ENCODE results near the gene HDAC5.

HDAC5 gene

GRCh38 chr17:44119062-44119461 lies 4.4 kb downstream of the HDAC5 start:
- H3K4me3 ChIP-seq (ENCODE audit: low read depth, low read length): no peak overlapping the region
- no peak overlapping the region for H3K27ac ChIP-seq
- no peaks in the 10 kb centered on the region for H3K36me3 ChIP-seq (replicated peaks)
- no peak for TF ChIP-seq CTCF (IDR thresholded peaks at IDR 0.05; ENCODE audit: low read depth, low read length, missing control alignments)
- DNase-seq: no peak
- no peaks in the 10 kb centered on the region for H3K27me3 ChIP-seq (replicated peaks)
- in situ Hi-C loops (cut with HindIII; ENCODE audit: low pct_ligation_motif_present, low sequenced_read_pairs): no loop called here

GRCh38 chr17:44118427-44119050 lies 4.9 kb downstream of the HDAC5 start:
- in situ Hi-C loops (cut with HindIII; ENCODE audit: low pct_ligation_motif_present, low sequenced_read_pairs): no loop called here
- Histone ChIP-seq H3K27me3 (replicated peaks) (no peaks in the 10 kb centered on the region), H3K4me3 (ENCODE audit: low read depth, low read length) (no peak overlapping the region), H3K36me3 (replicated peaks) (no peaks in the 10 kb centered on the region), H3K27ac (no peak overlapping the region)
- DNase-seq: no peak
- TF ChIP-seq CTCF (IDR thresholded peaks at IDR 0.05; ENCODE audit: low read depth, low read length, missing control alignments): no peak

GRCh38 chr17:44117351-44117750 lies 6.1 kb downstream of the HDAC5 start:
- in situ Hi-C loops (cut with HindIII; ENCODE audit: low pct_ligation_motif_present, low sequenced_read_pairs): no loop called here
- DNase-seq: no peak

GRCh38 chr17:44115585-44116415 lies 7.6 kb downstream of the HDAC5 start:
- in situ Hi-C loops (cut with HindIII; ENCODE audit: low pct_ligation_motif_present, low sequenced_read_pairs): no loop called here
- Histone ChIP-seq H3K27me3 (replicated peaks) (no peaks in the 10 kb centered on the region), H3K4me3 (ENCODE audit: low read depth, low read length) (no peak overlapping the region), H3K36me3 (replicated peaks) (no peaks in the 10 kb centered on the region), H3K27ac (no peak overlapping the region)
- no peak for DNase-seq
- peak; percentile 95 for TF ChIP-seq CTCF (IDR thresholded peaks at IDR 0.05; ENCODE audit: low read depth, low read length, missing control alignments)

More at GRCh38 chr17:44117351-44117750, 6.1 kb downstream of the HDAC5 start:
- no peaks in the 10 kb centered on the region for H3K27me3 ChIP-seq (replicated peaks)
- no peaks in the 10 kb centered on the region for H3K36me3 ChIP-seq (replicated peaks)
- TF ChIP-seq CTCF (IDR thresholded peaks at IDR 0.05; ENCODE audit: low read depth, low read length, missing control alignments): no peak
- no peak overlapping the region for H3K4me3 ChIP-seq (ENCODE audit: low read depth, low read length)
- H3K27ac ChIP-seq: no peak overlapping the region

- Histone ChIP-seq H3K36me3 (replicated peaks) (no peaks in the 10 kb centered on the region), H3K27me3 (replicated peaks) (no peaks in the 10 kb centered on the region), H3K27ac (no peak overlapping the region), H3K4me3 (ENCODE audit: low read depth, low read length) (no peak overlapping the region)
- no peak for DNase-seq
- in situ Hi-C loops (cut with HindIII; ENCODE audit: low pct_ligation_motif_present, low sequenced_read_pairs): no loop called here
- no peak for TF ChIP-seq CTCF (IDR thresholded peaks at IDR 0.05; ENCODE audit: low read depth, low read length, missing control alignments)
These were observed 9.3 kb downstream of the HDAC5 start for GRCh38 chr17:44113868-44114840.
